ENCODE measurements around the gene BCL2.

The BCL2 gene

DNA sequence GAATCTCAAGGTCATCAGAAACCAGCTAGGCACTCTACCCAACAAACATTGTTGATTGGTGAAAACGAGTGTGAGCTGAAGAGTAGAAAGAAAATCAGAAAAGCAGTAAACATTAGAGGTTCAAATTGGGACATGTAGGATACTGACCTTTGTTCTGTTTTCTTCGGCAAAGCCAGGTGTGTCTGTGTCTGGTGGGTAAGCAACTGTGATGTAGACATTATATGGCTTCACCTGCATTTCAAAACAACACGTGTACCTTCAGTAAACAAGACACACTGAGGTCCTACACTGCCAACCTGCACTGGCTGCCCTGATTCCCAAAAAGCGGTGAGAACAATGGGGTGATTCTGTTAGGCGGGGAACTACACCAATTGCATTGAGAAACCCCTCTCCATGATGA, 24.7 kb upstream of the BCL2 start:
- TF ChIP-seq, protein P1, sequence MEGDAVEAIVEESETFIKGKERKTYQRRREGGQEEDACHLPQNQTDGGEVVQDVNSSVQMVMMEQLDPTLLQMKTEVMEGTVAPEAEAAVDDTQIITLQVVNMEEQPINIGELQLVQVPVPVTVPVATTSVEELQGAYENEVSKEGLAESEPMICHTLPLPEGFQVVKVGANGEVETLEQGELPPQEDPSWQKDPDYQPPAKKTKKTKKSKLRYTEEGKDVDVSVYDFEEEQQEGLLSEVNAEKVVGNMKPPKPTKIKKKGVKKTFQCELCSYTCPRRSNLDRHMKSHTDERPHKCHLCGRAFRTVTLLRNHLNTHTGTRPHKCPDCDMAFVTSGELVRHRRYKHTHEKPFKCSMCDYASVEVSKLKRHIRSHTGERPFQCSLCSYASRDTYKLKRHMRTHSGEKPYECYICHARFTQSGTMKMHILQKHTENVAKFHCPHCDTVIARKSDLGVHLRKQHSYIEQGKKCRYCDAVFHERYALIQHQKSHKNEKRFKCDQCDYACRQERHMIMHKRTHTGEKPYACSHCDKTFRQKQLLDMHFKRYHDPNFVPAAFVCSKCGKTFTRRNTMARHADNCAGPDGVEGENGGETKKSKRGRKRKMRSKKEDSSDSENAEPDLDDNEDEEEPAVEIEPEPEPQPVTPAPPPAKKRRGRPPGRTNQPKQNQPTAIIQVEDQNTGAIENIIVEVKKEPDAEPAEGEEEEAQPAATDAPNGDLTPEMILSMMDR (IDR thresholded peaks at IDR 0.05; ENCODE audit: extremely low read depth, insufficient read depth, missing control alignments), result no peak
- in situ Hi-C loops (cut with MboI; ENCODE audit: low pct_unique_long_range_greater_than_20kb, low sequenced_read_pairs, unreplicated experiment), result loop anchor here (10.0 kb wide), 1 partner anchor 91 kb away; no protein-coding TSS in a partner anchor
- no peak for DNase-seq (ENCODE audit: low spot score)

DNA sequence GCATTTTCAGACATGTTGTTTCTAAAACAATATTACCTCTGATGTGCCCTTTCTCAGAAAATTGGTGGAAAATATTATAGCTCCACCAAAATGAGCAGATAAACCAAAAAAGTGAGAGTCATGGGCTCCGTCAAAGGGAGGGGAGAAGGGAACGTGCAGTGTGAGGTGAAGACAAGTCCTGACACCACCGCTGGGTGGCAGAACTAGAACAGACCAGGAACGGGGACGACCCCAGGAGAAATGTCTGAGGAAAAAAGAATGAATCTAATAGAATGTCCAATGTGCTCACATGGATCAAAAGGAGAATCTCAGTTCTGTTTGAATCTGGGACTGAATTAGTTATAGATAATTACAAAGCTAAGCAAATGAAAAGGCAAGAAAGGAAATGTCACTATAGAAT, 22.6 kb upstream of the BCL2 start:
- peak; percentile 22 for DNase-seq (ENCODE audit: low spot score)
- TF ChIP-seq, protein P1 (IDR thresholded peaks at IDR 0.05; ENCODE audit: extremely low read depth, insufficient read depth, missing control alignments), result peak; percentile 50
- in situ Hi-C loops (cut with MboI; ENCODE audit: low pct_unique_long_range_greater_than_20kb, low sequenced_read_pairs, unreplicated experiment), result loop anchor here (10.0 kb wide), 1 partner anchor 93 kb away; no protein-coding TSS in a partner anchor

DNA sequence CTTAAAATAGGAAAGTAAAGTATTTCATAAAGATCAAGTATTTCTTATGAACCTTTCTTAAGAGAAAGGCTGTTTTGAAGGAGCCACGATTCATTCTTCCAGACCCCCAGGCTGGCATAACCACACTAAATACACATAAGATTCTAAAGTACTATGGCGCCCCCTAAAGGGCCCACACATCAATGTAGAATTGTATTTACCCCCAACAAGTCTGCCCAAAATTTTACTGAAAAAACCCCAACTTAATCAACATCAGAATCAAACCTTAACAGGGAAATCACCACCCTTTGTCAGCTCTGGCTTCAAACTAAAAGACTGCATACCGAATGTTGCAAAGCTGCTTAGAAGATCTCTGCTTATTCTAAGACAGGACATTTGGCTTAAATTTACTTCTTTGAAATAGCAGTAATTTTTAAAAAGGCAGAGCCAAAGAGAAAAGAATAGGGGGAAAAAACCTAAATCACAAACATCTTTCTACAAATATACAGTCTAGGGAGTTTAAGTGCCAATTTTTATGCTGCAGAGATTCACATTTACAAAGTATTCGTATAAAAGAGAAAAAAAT, 20.4 kb upstream of the BCL2 start:
- in situ Hi-C loops (cut with MboI; ENCODE audit: low pct_unique_long_range_greater_than_20kb, low sequenced_read_pairs, unreplicated experiment), result loop anchor here (10.0 kb wide), 1 partner anchor 95 kb away; no protein-coding TSS in a partner anchor
- TF ChIP-seq, protein P1 (IDR thresholded peaks at IDR 0.05; ENCODE audit: extremely low read depth, insufficient read depth, missing control alignments), result peak; percentile 59
- no peak for DNase-seq (ENCODE audit: low spot score)

DNA sequence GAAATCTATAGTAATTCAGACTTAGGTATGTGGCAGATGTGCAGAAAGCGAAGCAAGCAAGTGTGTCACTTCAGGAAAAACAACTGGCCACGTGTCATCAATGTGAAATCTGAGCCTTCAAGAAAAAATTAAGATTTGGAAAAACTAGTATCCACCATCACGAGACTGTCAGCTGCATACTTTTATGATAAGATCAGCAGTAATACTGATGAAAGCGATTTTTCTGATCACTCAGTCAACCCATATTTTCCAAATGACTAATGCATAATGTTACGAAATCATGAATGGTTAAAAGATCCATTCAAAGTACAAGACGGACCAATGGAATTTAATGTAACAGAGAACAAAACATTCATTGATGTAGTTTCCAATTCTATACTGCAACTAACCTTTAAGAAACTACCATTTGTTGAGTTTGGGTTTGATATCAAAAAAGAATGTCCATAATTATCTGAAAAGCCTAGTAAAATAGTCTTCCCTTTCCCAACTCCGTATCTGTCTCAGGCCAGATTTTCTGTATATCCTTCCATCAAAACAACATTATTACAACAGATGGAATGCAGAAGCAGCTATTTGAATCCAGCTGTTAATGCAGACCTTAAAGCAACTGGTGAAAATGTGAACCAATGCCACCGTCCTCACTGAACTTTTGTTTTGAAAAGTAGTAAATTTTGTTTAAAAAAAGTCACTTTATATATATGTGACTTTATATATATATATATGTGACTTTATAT, 17.0 kb upstream of the BCL2 start:
- no peak for DNase-seq (ENCODE audit: low spot score)
- in situ Hi-C loops (cut with MboI; ENCODE audit: low pct_unique_long_range_greater_than_20kb, low sequenced_read_pairs, unreplicated experiment), result no loop called here
- TF ChIP-seq, protein P1 (IDR thresholded peaks at IDR 0.05; ENCODE audit: extremely low read depth, insufficient read depth, missing control alignments), result no peak

DNA sequence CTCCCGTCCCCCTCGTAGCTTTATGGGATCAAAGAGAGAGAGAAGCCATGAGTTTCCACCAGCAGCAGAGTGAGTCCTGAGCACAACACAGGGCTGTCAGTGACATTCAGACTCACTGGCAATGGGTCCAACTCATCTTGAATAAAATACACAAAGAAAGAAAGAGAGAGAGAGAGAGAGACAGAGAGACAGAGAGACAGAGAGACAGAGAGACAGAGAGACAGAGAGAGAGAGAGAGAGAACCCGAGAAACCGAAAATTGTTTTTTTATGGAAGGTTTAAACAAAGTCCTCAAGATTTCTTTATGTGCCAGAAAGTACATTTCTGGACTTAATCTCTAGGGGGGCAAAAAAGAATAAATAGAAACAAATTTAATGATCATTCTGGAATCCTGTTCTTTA, 11.5 kb upstream of the BCL2 start:
- no peak for DNase-seq (ENCODE audit: low spot score)
- in situ Hi-C loops (cut with MboI; ENCODE audit: low pct_unique_long_range_greater_than_20kb, low sequenced_read_pairs, unreplicated experiment), result no loop called here
- TF ChIP-seq, protein P1 (IDR thresholded peaks at IDR 0.05; ENCODE audit: extremely low read depth, insufficient read depth, missing control alignments), result no peak

DNA sequence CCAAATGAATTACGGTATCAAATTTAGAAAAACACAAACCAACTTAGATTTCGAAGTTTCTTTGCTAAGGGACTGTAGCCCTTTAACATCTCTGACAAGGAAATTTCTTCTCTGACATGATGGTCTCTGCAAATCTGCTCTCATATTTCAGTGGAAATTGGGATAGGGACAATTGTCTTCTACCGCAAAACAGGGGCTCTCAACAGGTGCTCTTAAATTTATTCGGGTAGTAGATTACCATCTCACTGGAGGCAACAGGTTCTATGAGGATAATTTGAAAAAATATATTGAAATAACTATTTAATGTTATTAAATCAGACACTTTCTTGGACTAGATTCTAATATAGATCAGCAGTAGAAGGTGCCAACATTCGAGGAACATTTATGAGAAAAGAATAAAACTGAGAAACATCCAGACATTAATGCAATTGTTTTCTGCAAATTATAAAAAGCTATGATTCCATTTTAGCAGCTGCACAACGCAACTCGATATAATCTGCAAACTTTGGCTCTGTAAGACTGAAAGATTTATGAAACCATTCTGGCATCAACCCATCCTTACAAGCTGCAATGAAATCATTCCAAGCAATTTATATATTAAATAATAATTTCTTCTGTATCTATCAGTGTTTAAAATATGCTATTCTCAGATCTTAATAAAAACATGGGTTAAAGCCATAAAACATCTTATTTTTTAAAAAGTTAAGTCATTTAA, 10.0 kb upstream of the BCL2 start:
- TF ChIP-seq, protein P1 (IDR thresholded peaks at IDR 0.05; ENCODE audit: extremely low read depth, insufficient read depth, missing control alignments), result no peak
- in situ Hi-C loops (cut with MboI; ENCODE audit: low pct_unique_long_range_greater_than_20kb, low sequenced_read_pairs, unreplicated experiment), result loop anchor here (5.0 kb wide), 1 partner anchor 312 kb away; no protein-coding TSS in a partner anchor
- no peak for DNase-seq (ENCODE audit: low spot score)

All from GM13977 (cell line).